ENCODE data around the gene SPTLC1. TPM values are rescaled to one million over a fixed set of nuclear protein-coding genes. Genes with fewer than 3 reads are reported as not detected.
"Not testable (repeated sequence)": the region's sequence is repeated elsewhere in the genome, so short reads cannot be mapped to it uniquely, and the experiment has no call there.

SPTLC1 gene
- polyA plus RNA-seq, 1 donor (not counting 4 experiments of a cell fraction or from before 2014, with no cell fraction given): 123 TPM

DNA sequence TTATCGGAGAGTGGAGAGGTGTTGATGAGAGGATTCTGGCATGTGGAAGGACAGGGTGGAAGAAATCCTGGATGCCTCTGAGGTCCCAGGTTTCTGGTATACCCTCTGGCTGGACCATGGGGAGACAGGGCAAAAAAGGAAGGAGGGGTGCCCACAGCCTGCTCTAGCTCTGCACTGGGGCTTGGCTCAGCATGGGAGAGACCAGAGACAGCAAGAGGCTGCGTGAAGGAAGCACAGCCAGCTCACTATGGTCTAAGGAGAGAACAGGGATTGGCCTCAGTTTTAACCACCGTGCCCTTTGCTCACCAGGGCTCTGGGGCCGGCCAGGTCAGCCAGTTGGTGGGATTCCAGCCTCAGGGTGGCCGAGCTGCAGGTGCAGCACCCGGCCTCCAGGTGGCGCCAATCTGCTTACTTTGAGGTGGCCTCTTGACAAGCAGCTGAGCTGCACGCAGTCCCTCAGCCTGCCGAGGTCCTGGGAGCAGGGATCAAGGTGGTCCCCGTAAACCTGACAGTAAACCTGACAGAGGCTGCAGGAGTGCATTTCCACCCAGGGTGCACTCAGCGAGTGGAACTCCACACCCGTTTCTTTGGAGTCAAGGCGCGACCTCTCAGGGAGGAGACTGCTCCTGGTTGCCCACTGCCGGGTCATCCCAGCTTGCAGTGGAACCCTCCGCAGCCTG, 25.0 kb upstream of the SPTLC1 start:
- peak overlapping the region; percentile 73 for H3K4me2 ChIP-seq (ENCODE audit: control insufficient read depth, extremely low read depth, insufficient read depth, low read depth, low read length)
- dilution Hi-C loops (cut with MboI; ENCODE audit: extremely low pct_ligation_motif_present, low sequenced_read_pairs): no loop called here
- no peaks in the 10 kb centered on the region for H3K36me3 ChIP-seq (ENCODE audit: control insufficient read depth in 2 of 2, extremely low read depth in 1 of 2, insufficient read depth in 2 of 2, low read length in 2 of 2)
- no peak overlapping the region for H3K27ac ChIP-seq (ENCODE audit: control insufficient read depth, insufficient read depth, low read length)
- no peaks in the 10 kb centered on the region for H4K20me1 ChIP-seq (ENCODE audit: control insufficient read depth, extremely low read depth, insufficient read depth, low read length)
- H3K4me1 ChIP-seq (ENCODE audit: control insufficient read depth, extremely low read depth, insufficient read depth, low read length): peaks cover 7% of the 10 kb centered on the region
- peaks cover 20% of the 10 kb centered on the region for H3K27me3 ChIP-seq (ENCODE audit: control insufficient read depth, extremely low read depth, insufficient read depth, low read length)
- no peak overlapping the region for H3K9ac ChIP-seq (ENCODE audit: control insufficient read depth, extremely low read depth, insufficient read depth, low read length)
- H3K79me2 ChIP-seq (ENCODE audit: control insufficient read depth, insufficient read depth, low read length): no peaks in the 10 kb centered on the region
- H3K9me3 ChIP-seq (ENCODE audit: control insufficient read depth, low read depth, low read length): no peaks in the 10 kb centered on the region
- DNase-seq (ENCODE audit: low read depth, low spot score) (no peak), FAIRE-seq (peak; percentile 26)
- no peak overlapping the region for H2AFZ ChIP-seq (ENCODE audit: control insufficient read depth, low read length)
- H3K4me3 ChIP-seq (ENCODE audit: control insufficient read depth in 2 of 3, extremely low read depth in 1 of 3, insufficient read depth in 2 of 3, low read depth in 1 of 3, low read length in 3 of 3): no peak overlapping the region
- H3K9me1 ChIP-seq (ENCODE audit: control insufficient read depth, extremely low read depth, insufficient read depth, low read length): no peaks in the 10 kb centered on the region
- TF ChIP-seq, protein P1, sequence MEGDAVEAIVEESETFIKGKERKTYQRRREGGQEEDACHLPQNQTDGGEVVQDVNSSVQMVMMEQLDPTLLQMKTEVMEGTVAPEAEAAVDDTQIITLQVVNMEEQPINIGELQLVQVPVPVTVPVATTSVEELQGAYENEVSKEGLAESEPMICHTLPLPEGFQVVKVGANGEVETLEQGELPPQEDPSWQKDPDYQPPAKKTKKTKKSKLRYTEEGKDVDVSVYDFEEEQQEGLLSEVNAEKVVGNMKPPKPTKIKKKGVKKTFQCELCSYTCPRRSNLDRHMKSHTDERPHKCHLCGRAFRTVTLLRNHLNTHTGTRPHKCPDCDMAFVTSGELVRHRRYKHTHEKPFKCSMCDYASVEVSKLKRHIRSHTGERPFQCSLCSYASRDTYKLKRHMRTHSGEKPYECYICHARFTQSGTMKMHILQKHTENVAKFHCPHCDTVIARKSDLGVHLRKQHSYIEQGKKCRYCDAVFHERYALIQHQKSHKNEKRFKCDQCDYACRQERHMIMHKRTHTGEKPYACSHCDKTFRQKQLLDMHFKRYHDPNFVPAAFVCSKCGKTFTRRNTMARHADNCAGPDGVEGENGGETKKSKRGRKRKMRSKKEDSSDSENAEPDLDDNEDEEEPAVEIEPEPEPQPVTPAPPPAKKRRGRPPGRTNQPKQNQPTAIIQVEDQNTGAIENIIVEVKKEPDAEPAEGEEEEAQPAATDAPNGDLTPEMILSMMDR (optimal IDR thresholded peaks at IDR 0.05 in 1 of 3, IDR thresholded peaks at IDR 0.05 in 1 of 3, conservative IDR thresholded peaks at IDR 0.05 in 1 of 3; ENCODE audit: extremely low read depth in 1 of 3, insufficient read depth in 2 of 3, low read length in 3 of 3): peak; percentile 83 to 95 (median 89)
- TF ChIP-seq EZH2 (IDR thresholded peaks at IDR 0.05; ENCODE audit: low read length): no peak

DNA sequence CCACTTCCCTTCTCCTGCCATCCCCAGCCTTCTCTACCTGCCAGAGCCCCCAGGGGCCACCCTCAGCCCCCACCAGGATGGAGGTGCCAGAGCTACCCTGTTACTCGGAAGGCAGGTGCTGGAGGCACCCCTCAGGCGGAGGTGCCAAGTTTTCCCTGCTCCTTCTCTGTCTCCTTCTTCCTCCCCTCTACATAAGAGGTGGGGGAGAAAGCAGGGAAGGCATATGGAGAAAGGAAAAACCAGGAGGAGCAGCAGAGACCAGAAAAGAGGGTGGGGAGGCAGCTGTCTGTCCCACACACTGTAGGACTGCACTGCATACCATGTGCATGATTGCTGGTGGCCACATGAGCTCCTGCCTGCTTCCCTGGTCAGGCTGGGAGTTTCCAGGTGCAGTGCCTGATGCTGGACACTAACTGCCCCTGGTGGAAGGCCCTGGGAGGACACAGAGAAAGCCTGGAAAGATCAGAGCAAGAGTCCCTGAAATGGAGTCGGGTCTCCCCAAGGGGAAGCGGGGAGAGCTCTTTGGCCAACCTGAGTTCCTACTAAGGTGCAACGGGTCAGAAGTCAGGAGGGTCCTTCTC, 23.8 kb upstream of the SPTLC1 start:
- H3K4me3 ChIP-seq (ENCODE audit: control insufficient read depth in 2 of 3, extremely low read depth in 1 of 3, insufficient read depth in 2 of 3, low read depth in 1 of 3, low read length in 3 of 3); DNase-seq (ENCODE audit: low read depth, low spot score); dilution Hi-C loops (cut with MboI; ENCODE audit: extremely low pct_ligation_motif_present, low sequenced_read_pairs); H3K9ac ChIP-seq (ENCODE audit: control insufficient read depth, extremely low read depth, insufficient read depth, low read length); H3K79me2 ChIP-seq (ENCODE audit: control insufficient read depth, insufficient read depth, low read length); H3K9me1 ChIP-seq (ENCODE audit: control insufficient read depth, extremely low read depth, insufficient read depth, low read length); FAIRE-seq; H4K20me1 ChIP-seq (ENCODE audit: control insufficient read depth, extremely low read depth, insufficient read depth, low read length); H3K9me3 ChIP-seq (ENCODE audit: control insufficient read depth, low read depth, low read length); H2AFZ ChIP-seq (ENCODE audit: control insufficient read depth, low read length); H3K4me2 ChIP-seq (ENCODE audit: control insufficient read depth, extremely low read depth, insufficient read depth, low read depth, low read length); H3K36me3 ChIP-seq (ENCODE audit: control insufficient read depth in 2 of 2, extremely low read depth in 1 of 2, insufficient read depth in 2 of 2, low read length in 2 of 2); H3K27ac ChIP-seq (ENCODE audit: control insufficient read depth, insufficient read depth, low read length): not testable (repeated sequence)
- TF ChIP-seq, protein P1 (optimal IDR thresholded peaks at IDR 0.05 in 1 of 3, IDR thresholded peaks at IDR 0.05 in 1 of 3, conservative IDR thresholded peaks at IDR 0.05 in 1 of 3; ENCODE audit: extremely low read depth in 1 of 3, insufficient read depth in 2 of 3, low read length in 3 of 3): peak in 2 of 3 experiments; percentile 18 to 34
- Histone ChIP-seq H3K4me1 (ENCODE audit: control insufficient read depth, extremely low read depth, insufficient read depth, low read length) (peaks cover 13% of the 10 kb centered on the region), H3K27me3 (ENCODE audit: control insufficient read depth, extremely low read depth, insufficient read depth, low read length) (peaks cover 20% of the 10 kb centered on the region)
